PFSK-1 (cell line): Measurements from ENCODE around the gene PSMB7.

ENCODE experiments used
- FOXP2 ChIP-seq: optimal IDR thresholded peaks from 2 replicates; pipeline ENCODE3; 2011; ENCODE audit warnings: borderline replicate concordance, control low read depth, inconsistent platforms; ENCODE audit not compliant: insufficient read depth; ENCODE audit errors: extremely low read length, extremely low read depth
- POLR2AphosphoS5 ChIP-seq: IDR thresholded peaks from 2 replicates; pipeline ENCODE4 v1.6.1; 2012; ENCODE audit warnings: low read depth, mild to moderate bottlenecking, control low read depth, low read length, moderate library complexity
- REST ChIP-seq, 2 experiments: IDR thresholded peaks; 2 replicates each; pipeline versions ENCODE4 v1.6.1 to v1.8.0; 2011 to 2012; ENCODE audit warnings: low read depth in 2 of 2, low read length in 2 of 2, control low read depth in 1 of 2, inconsistent platforms in 1 of 2, mild to moderate bottlenecking in 1 of 2, moderate library complexity in 1 of 2; ENCODE audit not compliant: insufficient read depth in 1 of 2
- SIN3A ChIP-seq: IDR thresholded peaks from 2 replicates; pipeline ENCODE4 v1.6.1; 2012; ENCODE audit warnings: mild to moderate bottlenecking, low read length, moderate library complexity, borderline replicate concordance; ENCODE audit not compliant: insufficient read depth
- TAF1 ChIP-seq: IDR thresholded peaks from 2 replicates; pipeline ENCODE4 v1.6.1; 2012; ENCODE audit warnings: low read length, control low read depth, borderline replicate concordance; ENCODE audit not compliant: insufficient read depth

DNA sequence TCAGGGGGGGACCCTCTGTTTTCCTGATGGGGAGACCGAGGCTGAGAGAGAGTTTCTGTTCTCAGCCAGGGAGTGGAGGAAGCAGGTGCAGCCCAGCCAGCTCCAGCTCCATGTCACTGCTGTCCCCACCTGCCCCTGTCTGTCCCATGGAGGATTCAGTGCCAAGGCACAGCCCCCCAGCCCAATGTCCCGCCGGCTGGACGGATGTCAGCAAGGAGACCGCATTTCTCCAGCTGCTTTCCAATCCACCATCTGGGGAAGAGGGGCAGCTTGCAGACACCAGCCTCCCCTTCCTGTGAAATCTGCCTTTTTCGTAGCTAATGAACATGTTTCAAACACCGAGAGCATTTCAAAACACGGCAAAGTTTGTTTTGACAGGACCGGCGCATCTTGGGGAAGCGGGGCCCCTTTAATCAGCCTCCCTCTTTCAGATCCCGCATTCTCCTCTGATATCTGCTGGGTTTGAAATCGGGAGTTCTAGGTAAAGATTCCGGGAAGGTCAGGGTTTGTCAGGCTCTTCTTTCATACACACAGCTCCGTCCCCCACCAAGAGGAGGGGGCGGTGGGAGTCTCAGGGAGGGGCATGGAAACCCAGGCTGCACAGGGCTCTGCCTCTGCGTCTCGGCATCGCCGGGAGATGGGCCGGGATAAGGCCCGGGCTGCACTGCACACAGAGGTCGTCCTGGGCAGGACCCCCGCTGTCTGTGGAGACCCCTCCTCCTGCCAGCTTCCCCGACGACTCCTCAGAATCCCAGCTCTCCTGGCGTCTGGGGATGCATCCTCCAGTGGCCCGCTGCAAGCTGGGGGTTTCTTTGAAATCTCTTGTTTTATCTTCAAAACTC, 82.7 kb downstream of the PSMB7 start:
- TF ChIP-seq POLR2AphosphoS5 = no peak
- no peak for TF ChIP-seq TAF1
- TF ChIP-seq REST (IDR thresholded peaks at IDR 0.05; ENCODE audit: insufficient read depth in 1 of 2, low read depth in 2 of 2, low read length in 2 of 2) = no peak
- TF ChIP-seq SIN3A = no peak
- TF ChIP-seq FOXP2 = no peak
